ENCODE data around the gene STT3B.

STT3B gene

GRCh38 chr3:31551646-31552045, 18.9 kb downstream of the STT3B start:
- no peak for DNase-seq (ENCODE audit: extremely low read depth, low read depth)
- TF ChIP-seq CTCF (IDR thresholded peaks at IDR 0.05; ENCODE audit: low read depth, low read length): no peak

GRCh38 chr3:31552103-31552502, 19.4 kb downstream of the STT3B start:
- no peak for TF ChIP-seq CTCF (IDR thresholded peaks at IDR 0.05; ENCODE audit: low read depth, low read length)

GRCh38 chr3:31553258-31553657, 20.5 kb downstream of the STT3B start:
- TF ChIP-seq CTCF (IDR thresholded peaks at IDR 0.05; ENCODE audit: low read depth, low read length): no peak

More at GRCh38 chr3:31552103-31552502, 19.4 kb downstream of the STT3B start:
- DNase-seq (ENCODE audit: extremely low read depth, low read depth): no peak

GRCh38 chr3:31555204-31555603, 22.5 kb downstream of the STT3B start:
- DNase-seq (ENCODE audit: extremely low read depth, low read depth): no peak
- TF ChIP-seq CTCF (IDR thresholded peaks at IDR 0.05; ENCODE audit: low read depth, low read length): no peak

More at GRCh38 chr3:31553258-31553657, 20.5 kb downstream of the STT3B start:
- DNase-seq (ENCODE audit: extremely low read depth, low read depth): no peak

- DNase-seq (ENCODE audit: extremely low read depth, low read depth): no peak
Observed at GRCh38 chr3:31559872-31560534, 27.3 kb downstream of the STT3B start.

GRCh38 chr3:31561891-31562290, 29.2 kb downstream of the STT3B start:
- no peak for TF ChIP-seq CTCF (IDR thresholded peaks at IDR 0.05; ENCODE audit: low read depth, low read length)

More at GRCh38 chr3:31559872-31560534, 27.3 kb downstream of the STT3B start:
- TF ChIP-seq CTCF (IDR thresholded peaks at IDR 0.05; ENCODE audit: low read depth, low read length): no peak

GRCh38 chr3:31562525-31562924, 29.8 kb downstream of the STT3B start:
- no peak for DNase-seq (ENCODE audit: extremely low read depth, low read depth)
- no peak for TF ChIP-seq CTCF (IDR thresholded peaks at IDR 0.05; ENCODE audit: low read depth, low read length)

More at GRCh38 chr3:31561891-31562290, 29.2 kb downstream of the STT3B start:
- DNase-seq (ENCODE audit: extremely low read depth, low read depth): no peak
